GM12874 (cell line): ENCODE results near the gene CFAP161.

Source experiments
- CTCF ChIP-seq: IDR thresholded peaks from 2 replicates; pipeline ENCODE4 v1.5.1; 2011; ENCODE audit warnings: low read depth, mild to moderate bottlenecking, control low read depth, low read length, moderate library complexity; ENCODE audit not compliant: insufficient read depth

The CFAP161 gene

DNA sequence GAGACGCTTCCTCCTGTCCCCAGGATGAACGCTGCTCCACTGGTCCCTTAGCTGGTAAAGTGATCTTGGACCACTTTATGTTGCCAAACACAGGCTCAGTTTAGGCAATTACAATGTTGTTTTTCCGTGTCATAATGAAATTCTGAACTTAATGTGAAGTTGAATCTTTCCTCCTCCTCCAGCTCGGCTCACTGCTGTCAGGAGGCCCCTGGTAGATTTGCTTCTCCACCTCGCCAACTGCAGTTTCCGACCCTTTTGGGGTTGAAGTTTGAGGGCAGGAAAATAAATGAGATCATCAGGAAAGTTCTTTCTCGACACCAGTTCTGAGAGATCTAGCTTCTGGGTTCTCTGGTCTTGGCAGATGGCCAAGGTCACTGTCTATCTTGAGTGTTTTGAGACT, 27.8 kb downstream of the CFAP161 start:
- no peak for TF ChIP-seq CTCF

- TF ChIP-seq CTCF, result no peak
These were observed 30.1 kb downstream of the CFAP161 start for GRCh38 chr15:81163961-81164800.

GRCh38 chr15:81165535-81165934, 31.5 kb downstream of the CFAP161 start:
- TF ChIP-seq CTCF, result no peak

DNA sequence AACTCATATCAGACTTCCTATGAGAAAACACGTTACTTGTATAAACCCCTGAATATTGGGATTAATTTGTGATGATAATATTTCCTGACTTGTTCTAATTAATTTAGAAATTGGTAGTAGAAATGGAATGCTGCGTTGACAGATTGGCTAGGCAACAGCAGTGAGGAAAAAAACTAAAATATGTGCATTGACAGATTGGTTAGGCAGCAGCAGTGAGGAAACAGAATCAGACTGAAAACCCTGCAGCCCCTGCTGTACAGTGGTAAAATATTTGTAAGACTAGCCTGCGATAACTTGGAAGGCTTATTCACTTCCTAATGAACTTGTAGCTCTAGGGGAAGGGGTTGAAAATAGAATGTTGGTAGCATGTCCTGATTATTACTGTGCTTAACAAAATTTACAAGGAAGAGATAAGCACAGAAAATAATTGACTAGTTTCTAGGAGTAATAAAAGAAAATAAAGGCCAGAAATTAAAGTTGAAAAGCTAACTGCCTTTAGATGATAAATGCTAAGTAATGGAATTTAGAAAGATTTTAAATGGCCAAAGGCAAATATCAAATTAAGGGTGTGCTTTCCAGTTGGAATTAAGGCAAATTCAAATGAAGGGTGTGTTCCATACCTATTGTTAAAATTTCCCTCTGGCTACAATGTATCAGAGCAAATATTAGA, 32.7 kb downstream of the CFAP161 start:
- TF ChIP-seq CTCF, result no peak

- no peak for TF ChIP-seq CTCF
These were observed 34.1 kb downstream of the CFAP161 start for GRCh38 chr15:81168131-81168526.

DNA sequence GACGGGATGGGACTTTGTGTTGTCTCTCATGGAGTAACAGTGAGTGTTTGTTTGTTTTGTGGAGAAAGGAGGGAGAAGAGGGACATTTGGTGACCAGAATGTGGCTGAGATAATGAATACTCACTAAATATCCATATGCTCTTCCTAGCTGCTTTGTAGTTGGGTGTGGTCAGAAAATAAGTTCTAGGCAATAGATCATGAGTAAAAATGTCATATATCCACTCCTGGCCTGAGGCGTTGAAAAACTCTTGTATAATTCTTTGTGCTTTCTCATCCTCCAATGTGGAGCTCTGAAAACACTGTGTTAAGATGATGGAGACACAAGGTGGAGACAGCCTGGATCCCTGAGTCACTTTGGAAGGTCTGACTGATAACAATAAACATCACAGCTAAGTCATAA, 34.6 kb downstream of the CFAP161 start:
- TF ChIP-seq CTCF, result no peak

DNA sequence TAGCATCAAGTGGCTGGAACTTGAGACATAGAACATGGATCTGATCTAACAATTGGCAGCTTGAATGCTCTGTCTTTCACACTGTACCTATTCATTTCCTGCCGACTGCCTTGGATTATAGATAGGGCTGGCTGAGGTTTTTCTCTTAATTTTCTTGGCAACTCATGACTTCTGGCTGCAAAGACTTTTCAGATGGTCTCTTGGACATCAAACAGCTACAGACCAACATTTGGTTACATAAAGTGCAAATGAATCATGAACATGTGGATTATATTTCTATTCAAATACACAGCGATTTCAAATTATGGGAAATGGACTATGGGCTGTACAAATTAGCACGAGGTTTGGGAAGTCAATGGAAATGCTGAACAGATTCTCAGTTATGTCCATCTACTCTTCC, 36.4 kb downstream of the CFAP161 start:
- no peak for TF ChIP-seq CTCF
